DOHH2 (cell line): ENCODE measurements around the gene SRP68.

Experiments used
- H3F3A ChIP-seq: fragments of 200-600 bp; sonication (generic), shearing (Covaris generic); 2 replicates; pipeline ENCODE4 v1.6.0; 2016; ENCODE audit warnings: antibody characterized with exemption, mild to moderate bottlenecking; ENCODE audit not compliant: control insufficient read depth, insufficient read depth
- H3K27ac ChIP-seq: fragments of 200-600 bp; sonication (generic); 2 replicates; pipeline ENCODE4 v1.5.1; 2014; ENCODE audit warnings: low read depth, mild to moderate bottlenecking, low read length, moderate library complexity
- H3K27me3 ChIP-seq: fragments of 200-600 bp; sonication (generic); 2 replicates; pipeline ENCODE4 v1.6.1; 2014; ENCODE audit warnings: mild to moderate bottlenecking, low read length, mixed read lengths; ENCODE audit not compliant: control insufficient read depth
- H3K36me3 ChIP-seq: fragments of 200-600 bp; sonication (generic); 2 replicates; pipeline ENCODE4 v1.6.1; 2014; ENCODE audit warnings: mild to moderate bottlenecking, low read length, moderate library complexity, mixed read lengths; ENCODE audit not compliant: control insufficient read depth
- H3K4me1 ChIP-seq: fragments of 200-600 bp; sonication (generic); 2 replicates; pipeline ENCODE4 v1.6.1; 2014; ENCODE audit warnings: mild to moderate bottlenecking, low read length, mixed read lengths; ENCODE audit not compliant: control insufficient read depth
- H3K4me2 ChIP-seq: fragments of 200-600 bp; sonication (generic); 2 replicates; pipeline ENCODE4 v1.6.0; 2014; ENCODE audit warnings: mild to moderate bottlenecking, low read length, moderate library complexity
- H3K4me3 ChIP-seq: fragments of 200-600 bp; sonication (generic); 2 replicates; pipeline ENCODE4 v1.5.1; 2014; ENCODE audit warnings: mild to moderate bottlenecking, low read length, mixed read lengths
- H3K79me2 ChIP-seq: fragments of 200-600 bp; sonication (generic); 2 replicates; pipeline ENCODE4 v1.6.1; 2014; ENCODE audit warnings: mild to moderate bottlenecking, low read length, mixed read lengths; ENCODE audit not compliant: control insufficient read depth
- H3K9me2 ChIP-seq: fragments of 200-600 bp; sonication (generic); replicated peaks from 2 replicates; pipeline ENCODE4 v1.6.1; 2014; ENCODE audit warnings: mild to moderate bottlenecking, low read length, mixed read lengths; ENCODE audit not compliant: control insufficient read depth
- H3K9me3 ChIP-seq: fragments of 200-600 bp; sonication (generic); 2 replicates; pipeline ENCODE4 v1.6.1; 2014; ENCODE audit warnings: antibody characterized with exemption, low read length, mixed read lengths; ENCODE audit not compliant: control insufficient read depth, insufficient read depth
- H4K20me1 ChIP-seq: fragments of 200-600 bp; sonication (generic); 2 replicates; pipeline ENCODE4 v1.6.0; 2014; ENCODE audit warnings: low read depth, mild to moderate bottlenecking, antibody characterized with exemption, low read length, moderate library complexity; ENCODE audit not compliant: control insufficient read depth, insufficient read depth
- CTCF ChIP-seq: fragments of 200-600 bp; sonication (generic); IDR thresholded peaks from one replicate; pipeline ENCODE4 v1.5.1; 2014; ENCODE audit warnings: antibody characterized with exemption, mild to moderate bottlenecking, low read depth, low read length; ENCODE audit not compliant: poor library complexity, severe bottlenecking
- EZH2phosphoT487 ChIP-seq: fragments of 200-600 bp; sonication (generic); IDR thresholded peaks from 2 replicates; pipeline ENCODE4 v1.6.1; 2017; ENCODE audit warnings: borderline replicate concordance, mild to moderate bottlenecking, antibody characterized with exemption, low read length, moderate library complexity, mixed read lengths

The SRP68 gene

GRCh38 chr17:76080768-76081287 lies 8.5 kb upstream of the SRP68 start:
- H3K9me3 ChIP-seq: no peaks in the 10 kb centered on the region
- peaks cover 24% of the 10 kb centered on the region for H3K27me3 ChIP-seq
- peaks cover 21% of the 10 kb centered on the region for H3K36me3 ChIP-seq
- H3K4me2 ChIP-seq: no peak overlapping the region
- no peaks in the 10 kb centered on the region for H3K9me2 ChIP-seq
- H3K79me2 ChIP-seq: no peaks in the 10 kb centered on the region
- H3K27ac ChIP-seq: no peak overlapping the region
- no peaks in the 10 kb centered on the region for H3K4me1 ChIP-seq
- TF ChIP-seq EZH2phosphoT487 (no peak), CTCF (no peak)
- no peak overlapping the region for H3K4me3 ChIP-seq
- H3F3A ChIP-seq: no peaks in the 10 kb centered on the region
- H4K20me1 ChIP-seq: no peaks in the 10 kb centered on the region

GRCh38 chr17:76079956-76080767 lies 7.8 kb upstream of the SRP68 start:
- H3F3A ChIP-seq: no peaks in the 10 kb centered on the region
- no peaks in the 10 kb centered on the region for H4K20me1 ChIP-seq
- no peaks in the 10 kb centered on the region for H3K79me2 ChIP-seq
- H3K4me3 ChIP-seq: no peak overlapping the region
- H3K9me3 ChIP-seq: no peaks in the 10 kb centered on the region
- TF ChIP-seq EZH2phosphoT487 (no peak), CTCF (no peak)
- H3K27me3 ChIP-seq: peaks cover 24% of the 10 kb centered on the region
- no peaks in the 10 kb centered on the region for H3K4me1 ChIP-seq
- peaks cover 14% of the 10 kb centered on the region for H3K36me3 ChIP-seq
- H3K9me2 ChIP-seq: no peaks in the 10 kb centered on the region
- H3K4me2 ChIP-seq: no peak overlapping the region
- no peak overlapping the region for H3K27ac ChIP-seq

GRCh38 chr17:76079535-76079955 lies 7.2 kb upstream of the SRP68 start:
- Histone ChIP-seq H3K9me3 (no peaks in the 10 kb centered on the region), H3K4me2 (no peak overlapping the region), H3K4me1 (no peaks in the 10 kb centered on the region), H3K79me2 (no peaks in the 10 kb centered on the region), H3F3A (no peaks in the 10 kb centered on the region), H3K27ac (no peak overlapping the region), H3K9me2 (no peaks in the 10 kb centered on the region), H4K20me1 (no peaks in the 10 kb centered on the region), H3K36me3 (peaks cover 8% of the 10 kb centered on the region), H3K27me3 (peaks cover 24% of the 10 kb centered on the region), H3K4me3 (no peak overlapping the region)
- TF ChIP-seq EZH2phosphoT487: no peak
- no peak for TF ChIP-seq CTCF
